HG02571 (cell line): ENCODE data around the gene PLCB3.

ENCODE experiments used
- ATAC-seq: cut with Tn5 transposase; IDR thresholded peaks from one replicate; pipeline ENCODE4 v1.9.1; 2021; ENCODE audit warnings: mild to moderate bottlenecking, moderate library complexity; ENCODE audit not compliant: unreplicated experiment

Gene PLCB3

GRCh38 chr11:64249563-64250414 lies 1.5 kb upstream of the PLCB3 start:
- no peak for ATAC-seq

GRCh38 chr11:64250415-64251015 lies 815 bp upstream of the PLCB3 start:
- ATAC-seq: no peak

DNA sequence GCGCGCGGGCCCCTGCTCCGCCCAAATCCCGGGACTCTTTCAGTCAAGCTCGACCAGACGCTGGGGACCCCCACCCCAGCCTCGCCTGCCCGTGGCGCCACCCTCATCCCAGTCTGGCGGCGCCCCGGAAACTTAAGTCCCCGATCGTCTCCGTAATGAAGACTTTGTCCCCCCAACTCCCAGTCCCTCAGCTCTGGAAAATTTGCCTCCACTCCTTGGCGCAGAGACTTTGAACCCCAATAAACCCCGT lies 348 bp downstream of the PLCB3 start:
- no peak for ATAC-seq

GRCh38 chr11:64252003-64252872 lies 908 bp downstream of the PLCB3 start:
- ATAC-seq: no peak

GRCh38 chr11:64253043-64253442 lies 1.7 kb downstream of the PLCB3 start:
- no peak for ATAC-seq

- ATAC-seq: no peak
These were observed 2.2 kb downstream of the PLCB3 start for GRCh38 chr11:64253481-64253880.

DNA sequence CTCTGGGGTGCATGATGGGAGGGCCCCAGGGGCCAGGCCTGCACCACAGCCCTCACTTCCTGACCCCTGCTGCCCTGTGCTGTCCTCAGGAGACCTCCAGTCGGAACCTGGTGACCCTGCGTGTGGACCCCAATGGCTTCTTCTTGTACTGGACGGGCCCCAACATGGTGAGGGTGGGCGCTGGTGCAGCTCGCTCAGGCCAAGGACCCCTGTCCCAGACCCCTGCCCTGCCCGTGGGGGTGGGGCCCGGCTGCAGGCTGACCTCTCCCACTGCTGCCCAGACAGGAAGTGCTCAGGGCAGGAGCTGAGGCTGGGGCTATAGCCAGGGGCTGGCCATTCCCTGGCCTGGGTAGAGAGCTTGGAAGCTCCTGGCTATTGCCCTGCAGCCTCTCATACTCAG lies 3.0 kb downstream of the PLCB3 start:
- no peak for ATAC-seq

DNA sequence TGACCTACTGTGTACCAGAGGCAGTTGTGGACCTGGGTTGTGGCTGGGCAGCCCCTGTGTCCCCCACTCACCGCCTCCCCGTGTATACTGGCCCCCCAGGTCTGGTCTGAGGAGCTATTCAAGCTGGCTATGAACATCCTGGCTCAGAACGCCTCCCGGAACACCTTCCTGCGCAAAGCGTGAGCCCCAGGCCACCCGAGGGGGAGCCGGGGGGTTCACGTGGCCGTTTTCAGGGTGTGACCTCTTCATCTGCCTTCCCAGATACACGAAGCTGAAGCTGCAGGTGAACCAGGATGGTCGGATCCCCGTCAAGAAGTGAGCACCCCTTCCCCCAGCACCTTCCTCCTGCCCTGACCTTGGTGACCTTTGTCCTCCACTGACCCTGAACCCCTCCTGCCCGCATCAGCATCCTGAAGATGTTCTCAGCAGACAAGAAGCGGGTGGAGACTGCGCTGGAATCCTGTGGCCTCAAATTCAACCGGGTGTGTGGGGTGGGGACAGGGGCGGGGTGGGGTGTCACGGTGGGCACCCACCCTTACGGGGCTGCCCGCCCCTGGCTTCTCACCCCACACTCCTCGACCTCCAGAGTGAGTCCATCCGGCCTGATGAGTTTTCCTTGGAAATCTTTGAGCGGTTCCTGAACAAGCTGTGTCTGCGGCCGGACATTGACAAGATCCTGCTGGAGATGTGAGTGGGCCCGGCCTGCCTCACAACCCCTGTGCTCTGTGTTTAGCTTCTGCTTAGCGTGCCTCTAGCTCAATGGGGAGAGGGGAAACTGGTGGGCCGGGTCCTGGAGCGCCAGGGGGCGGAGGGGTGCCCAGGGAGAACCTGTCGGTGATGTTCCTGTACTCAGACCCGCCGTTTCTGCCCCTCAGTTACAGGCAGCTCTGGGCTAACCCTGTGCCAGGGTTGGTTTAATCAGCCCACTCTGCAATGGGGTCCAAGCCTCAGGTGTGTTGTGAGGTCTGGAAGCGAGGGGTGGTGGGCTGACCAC lies 4.1 kb downstream of the PLCB3 start:
- ATAC-seq: no peak

GRCh38 chr11:64256300-64256699 lies 5.0 kb downstream of the PLCB3 start:
- no peak for ATAC-seq

GRCh38 chr11:64258356-64258755 lies 7.0 kb downstream of the PLCB3 start:
- ATAC-seq: no peak

GRCh38 chr11:64258946-64259532 lies 7.7 kb downstream of the PLCB3 start:
- no peak for ATAC-seq

DNA sequence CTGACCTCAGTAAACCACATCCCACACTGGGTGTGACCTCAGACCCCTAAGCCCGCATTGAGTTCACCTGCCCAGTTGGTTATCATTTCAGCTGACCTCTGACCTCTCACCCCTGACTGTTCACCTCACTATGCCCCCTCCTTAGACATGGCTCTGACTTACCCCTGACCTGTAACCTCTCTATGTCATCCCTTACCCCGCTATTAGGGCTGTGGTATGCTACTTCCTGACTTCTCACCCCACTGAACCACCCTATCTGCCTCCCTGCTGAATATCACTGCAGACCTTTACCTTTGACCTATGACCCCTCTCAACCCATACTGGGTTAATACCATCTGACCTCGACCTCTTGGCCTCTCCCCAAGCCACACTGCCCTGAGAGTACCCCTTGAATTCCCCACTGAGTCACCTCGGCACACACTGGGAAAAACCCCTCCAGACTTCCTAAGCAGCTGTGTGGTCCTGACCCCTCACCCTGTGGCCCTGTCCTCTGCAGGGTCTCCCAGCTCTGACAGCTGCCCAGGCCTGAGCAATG lies 8.3 kb downstream of the PLCB3 start:
- no peak for ATAC-seq

GRCh38 chr11:64260147-64260708 lies 8.9 kb downstream of the PLCB3 start:
- no peak for ATAC-seq

DNA sequence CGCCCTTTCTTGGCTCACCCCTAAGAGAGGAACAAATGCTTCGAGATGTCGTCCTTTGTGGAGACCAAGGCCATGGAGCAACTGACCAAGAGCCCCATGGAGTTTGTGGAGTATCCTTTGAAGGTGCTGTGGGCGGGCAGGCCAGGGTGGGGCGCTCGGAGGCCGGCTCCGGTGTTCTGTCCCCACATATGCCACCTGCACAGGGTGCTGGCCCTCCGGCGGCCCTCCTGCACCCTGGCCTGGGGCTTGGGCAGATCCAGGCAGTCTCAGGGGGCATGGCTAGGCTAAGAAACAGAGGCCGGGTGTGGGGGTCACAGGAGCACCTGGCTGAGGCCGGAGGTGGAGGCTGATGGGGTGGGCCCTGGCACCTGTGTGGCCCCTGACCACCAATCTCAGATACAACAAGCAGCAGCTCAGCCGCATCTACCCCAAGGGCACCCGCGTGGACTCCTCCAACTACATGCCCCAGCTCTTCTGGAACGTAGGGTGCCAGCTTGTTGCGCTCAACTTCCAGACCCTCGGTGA lies 10.3 kb downstream of the PLCB3 start:
- ATAC-seq: no peak

DNA sequence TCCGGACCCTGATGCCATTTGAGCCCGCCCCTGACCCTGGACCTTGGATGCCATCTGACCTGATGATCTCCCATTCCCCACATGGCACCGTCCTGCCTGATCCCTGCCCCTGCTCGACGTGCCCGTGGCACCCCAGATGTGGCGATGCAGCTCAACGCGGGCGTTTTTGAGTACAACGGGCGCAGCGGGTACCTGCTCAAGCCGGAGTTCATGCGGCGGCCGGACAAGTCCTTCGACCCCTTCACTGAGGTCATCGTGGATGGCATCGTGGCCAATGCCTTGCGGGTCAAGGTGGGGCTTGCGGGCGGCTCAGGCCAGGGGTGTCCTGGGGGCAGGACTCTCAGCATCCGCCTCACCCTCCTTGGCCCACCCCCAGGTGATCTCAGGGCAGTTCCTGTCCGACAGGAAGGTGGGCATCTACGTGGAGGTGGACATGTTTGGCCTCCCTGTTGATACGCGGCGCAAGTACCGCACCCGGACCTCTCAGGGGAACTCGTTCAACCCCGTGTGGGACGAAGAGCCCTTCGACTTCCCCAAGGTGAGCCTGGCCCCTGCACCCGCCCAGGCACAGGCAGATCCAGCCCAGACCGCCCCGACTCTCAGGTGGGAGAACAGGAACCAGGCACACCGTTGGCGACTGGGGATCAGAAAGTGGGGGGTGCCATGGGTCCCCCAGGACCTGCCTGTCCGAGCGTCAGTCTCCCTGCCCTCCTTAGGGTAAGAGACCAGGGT lies 11.1 kb downstream of the PLCB3 start:
- no peak for ATAC-seq

DNA sequence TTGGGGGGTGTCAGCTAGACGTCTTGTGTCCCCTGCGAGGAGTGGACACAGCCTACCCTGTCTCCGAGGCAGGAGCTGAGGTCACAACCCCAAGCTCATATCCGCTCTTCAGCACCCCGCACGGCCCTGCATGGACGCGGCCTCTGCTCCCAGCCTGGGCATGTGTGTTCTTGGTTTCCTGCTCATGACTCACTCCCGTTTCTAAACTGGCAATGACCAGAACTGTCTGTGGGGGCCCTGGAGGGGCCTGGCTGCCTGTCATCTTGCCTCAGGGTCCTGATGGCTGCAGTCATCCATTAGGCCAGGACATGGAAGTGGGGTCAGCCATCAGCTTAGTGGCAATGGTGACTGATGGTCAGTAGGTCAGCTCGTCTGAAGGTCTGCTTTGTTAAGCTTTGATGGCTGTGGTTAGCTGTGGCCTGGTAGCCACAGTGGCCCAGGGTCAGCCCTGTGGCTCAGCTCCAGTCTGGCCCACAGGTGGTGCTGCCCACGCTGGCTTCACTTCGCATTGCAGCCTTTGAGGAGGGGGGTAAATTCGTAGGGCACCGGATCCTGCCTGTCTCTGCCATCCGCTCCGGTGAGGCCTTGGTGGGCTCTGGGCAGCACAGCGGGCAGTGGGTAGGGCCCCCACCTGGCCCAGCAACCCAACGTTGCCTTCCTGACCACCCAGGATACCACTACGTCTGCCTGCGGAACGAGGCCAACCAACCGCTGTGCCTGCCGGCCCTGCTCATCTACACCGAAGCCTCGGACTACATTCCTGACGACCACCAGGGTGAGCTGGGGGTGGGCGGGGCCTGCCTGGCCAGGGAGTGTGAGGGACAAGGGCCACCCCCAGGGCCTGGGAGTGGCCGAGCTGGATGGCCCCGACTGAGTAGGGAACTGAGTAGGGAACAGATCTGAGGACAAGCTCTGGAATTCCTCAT lies 12.0 kb downstream of the PLCB3 start:
- ATAC-seq: no peak

GRCh38 chr11:64263947-64264317 lies 12.6 kb downstream of the PLCB3 start:
- no peak for ATAC-seq

- no peak for ATAC-seq
These were observed 13.1 kb downstream of the PLCB3 start for GRCh38 chr11:64264371-64264852.
